ENCODE results near the gene TPST2. TPM values are rescaled to one million over a fixed set of nuclear protein-coding genes. Genes with fewer than 3 reads are reported as not detected.

TPST2 gene
- total RNA-seq, 4 donors from 2014 or later = 99.2 to 154 (median 121) TPM

DNA sequence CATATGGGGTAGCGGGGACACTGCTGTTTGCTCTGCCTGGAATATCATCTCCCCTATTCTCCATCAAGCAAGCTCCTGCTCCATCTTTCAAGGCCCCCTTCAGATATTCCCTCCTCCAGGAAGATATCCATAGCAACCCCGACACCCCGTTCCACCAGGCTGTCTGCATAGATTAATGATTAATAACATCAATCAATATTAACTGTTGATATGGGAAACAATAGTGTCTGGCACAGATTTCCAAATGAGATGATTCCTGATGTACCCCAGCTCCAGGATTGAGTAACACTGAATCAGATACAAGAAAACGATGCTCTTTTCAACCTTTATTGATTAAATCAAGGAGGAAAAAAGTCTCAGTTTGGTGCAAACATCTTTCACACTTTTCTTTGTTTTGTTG lies 7.5 kb upstream of the TPST2 start:
- TF ChIP-seq, protein P1, sequence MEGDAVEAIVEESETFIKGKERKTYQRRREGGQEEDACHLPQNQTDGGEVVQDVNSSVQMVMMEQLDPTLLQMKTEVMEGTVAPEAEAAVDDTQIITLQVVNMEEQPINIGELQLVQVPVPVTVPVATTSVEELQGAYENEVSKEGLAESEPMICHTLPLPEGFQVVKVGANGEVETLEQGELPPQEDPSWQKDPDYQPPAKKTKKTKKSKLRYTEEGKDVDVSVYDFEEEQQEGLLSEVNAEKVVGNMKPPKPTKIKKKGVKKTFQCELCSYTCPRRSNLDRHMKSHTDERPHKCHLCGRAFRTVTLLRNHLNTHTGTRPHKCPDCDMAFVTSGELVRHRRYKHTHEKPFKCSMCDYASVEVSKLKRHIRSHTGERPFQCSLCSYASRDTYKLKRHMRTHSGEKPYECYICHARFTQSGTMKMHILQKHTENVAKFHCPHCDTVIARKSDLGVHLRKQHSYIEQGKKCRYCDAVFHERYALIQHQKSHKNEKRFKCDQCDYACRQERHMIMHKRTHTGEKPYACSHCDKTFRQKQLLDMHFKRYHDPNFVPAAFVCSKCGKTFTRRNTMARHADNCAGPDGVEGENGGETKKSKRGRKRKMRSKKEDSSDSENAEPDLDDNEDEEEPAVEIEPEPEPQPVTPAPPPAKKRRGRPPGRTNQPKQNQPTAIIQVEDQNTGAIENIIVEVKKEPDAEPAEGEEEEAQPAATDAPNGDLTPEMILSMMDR (IDR thresholded peaks at IDR 0.05) = no peak
- no peak for TF ChIP-seq POLR2A (IDR thresholded peaks at IDR 0.05)
- H3K9me3 ChIP-seq = no peaks in the 10 kb centered on the region
- no peak overlapping the region for H3K4me3 ChIP-seq (replicated peaks in 1 of 3)
- 90 to 93% methylated on average over 4 of the region's 4 CpGs for WGBS, 2 donors
- H3K27ac ChIP-seq = no peak overlapping the region
- H3K4me1 ChIP-seq = no peaks in the 10 kb centered on the region
- no peaks in the 10 kb centered on the region for H3K36me3 ChIP-seq
- no peak for DNase-seq
- intact Hi-C loops (cut with DNase I) = no loop called here
- no peaks in the 10 kb centered on the region for H3K27me3 ChIP-seq

GRCh38 chr22:26597026-26597425 lies 7.1 kb upstream of the TPST2 start:
- no peak overlapping the region for H3K27ac ChIP-seq
- H3K4me1 ChIP-seq = no peaks in the 10 kb centered on the region
- no peaks in the 10 kb centered on the region for H3K9me3 ChIP-seq
- H3K4me3 ChIP-seq (replicated peaks in 1 of 3) = no peak overlapping the region
- no peaks in the 10 kb centered on the region for H3K27me3 ChIP-seq
- no peaks in the 10 kb centered on the region for H3K36me3 ChIP-seq
- no peak for DNase-seq
- TF ChIP-seq POLR2A (IDR thresholded peaks at IDR 0.05) = no peak
- TF ChIP-seq, protein P1 (IDR thresholded peaks at IDR 0.05) = no peak
- intact Hi-C loops (cut with DNase I) = no loop called here
- WGBS, 2 donors = 86% methylated on average over 4 of the region's 4 CpGs

DNA sequence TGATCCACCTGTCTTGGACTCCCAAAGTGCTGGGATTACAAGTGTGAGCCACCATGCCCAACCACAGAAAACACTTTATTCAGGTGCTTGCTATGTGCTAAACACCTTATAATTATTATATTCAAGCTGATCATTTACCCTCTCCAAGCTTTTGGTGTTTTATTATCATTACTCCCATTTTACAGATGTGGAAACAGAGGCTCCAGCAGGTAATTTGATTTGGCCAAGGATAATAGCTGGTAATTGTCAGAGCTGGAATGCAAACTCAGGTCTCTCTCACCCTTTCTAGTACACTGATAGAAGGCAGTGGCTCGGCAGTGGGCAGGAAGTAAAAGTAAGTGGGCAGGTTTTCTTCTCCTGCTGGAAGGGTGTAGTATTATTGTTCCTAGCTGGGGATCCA lies 3.8 kb upstream of the TPST2 start:
- TF ChIP-seq, protein P1 (IDR thresholded peaks at IDR 0.05) = no peak
- no peak for TF ChIP-seq POLR2A (IDR thresholded peaks at IDR 0.05)
- Histone ChIP-seq H3K27ac (no peak overlapping the region), H3K36me3 (no peaks in the 10 kb centered on the region), H3K9me3 (no peaks in the 10 kb centered on the region), H3K4me3 (replicated peaks in 1 of 3) (no peak overlapping the region), H3K27me3 (no peaks in the 10 kb centered on the region), H3K4me1 (peaks cover 7 to 9% of the 10 kb centered on the region in 2 donors)
- intact Hi-C loops (cut with DNase I) = no loop called here
- WGBS, 2 donors = 29 to 52% methylated on average over 1 of the region's 1 CpG
- no peak for DNase-seq

DNA sequence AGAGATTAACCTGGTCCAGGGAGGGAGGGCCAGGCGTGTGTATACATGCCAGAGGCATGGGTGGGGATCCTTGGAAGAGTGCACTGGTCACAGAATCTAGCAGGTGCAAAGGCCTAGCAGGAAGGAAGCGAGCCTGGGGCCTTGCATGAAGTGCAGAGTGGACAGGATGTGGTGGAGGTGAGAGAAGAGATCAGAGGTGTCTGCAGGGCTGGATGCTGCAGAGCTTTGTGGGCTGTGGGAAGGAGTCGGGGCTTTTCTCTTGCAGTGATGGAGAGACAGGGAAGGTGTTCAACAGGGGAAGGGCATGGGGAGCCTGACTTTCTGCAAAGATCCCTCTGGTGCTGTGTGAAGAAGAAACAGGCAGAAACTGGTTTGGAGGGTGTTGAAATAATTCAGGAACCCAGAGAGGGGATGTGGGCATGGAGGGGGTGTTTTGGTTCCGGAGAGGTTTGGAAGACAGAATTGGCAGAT lies 2.5 kb upstream of the TPST2 start:
- H3K9me3 ChIP-seq = no peaks in the 10 kb centered on the region
- no peak for DNase-seq
- H3K4me1 ChIP-seq = peaks cover 7 to 13% of the 10 kb centered on the region in 2 donors
- TF ChIP-seq, protein P1 (IDR thresholded peaks at IDR 0.05) = no peak
- intact Hi-C loops (cut with DNase I) = no loop called here
- WGBS, 2 donors = 82 to 86% methylated on average over 4 of the region's 4 CpGs
- H3K27me3 ChIP-seq = no peaks in the 10 kb centered on the region
- H3K36me3 ChIP-seq = no peaks in the 10 kb centered on the region
- no peak overlapping the region for H3K27ac ChIP-seq
- no peak overlapping the region for H3K4me3 ChIP-seq (replicated peaks in 1 of 3)

GRCh38 chr22:26589367-26589844 lies 526 bp downstream of the TPST2 start:
- H3K4me1 ChIP-seq = peaks cover 34 to 42% of the 10 kb centered on the region in 2 donors
- peak; percentile 42 to 54 for DNase-seq
- H3K4me3 ChIP-seq (replicated peaks in 1 of 3) = peak overlapping the region; percentile 59 to 89 (median 71)
- intact Hi-C loops (cut with DNase I) = loop anchor here (10.0 kb wide), 1 partner anchor 105 kb away; the partner anchor contains the start of genes HPS4 and SRRD
- no peaks in the 10 kb centered on the region for H3K27me3 ChIP-seq
- WGBS, 2 donors = 0 to 2% methylated on average over 11 to 15 of the region's 44 CpGs
- no peaks in the 10 kb centered on the region for H3K9me3 ChIP-seq
- H3K27ac ChIP-seq = peak overlapping the region; percentile 47 to 88 (median 81)
- TF ChIP-seq, protein P1 (IDR thresholded peaks at IDR 0.05) = no peak
- TF ChIP-seq POLR2A (IDR thresholded peaks at IDR 0.05) = no peak
- H3K36me3 ChIP-seq = no peaks in the 10 kb centered on the region
